ENCODE data around the gene PUM2. TPM values are rescaled to one million over a fixed set of nuclear protein-coding genes. Genes with fewer than 3 reads are reported as not detected.

The PUM2 gene
- total RNA-seq, 1 experiment from 2014 or later = 117 TPM

DNA sequence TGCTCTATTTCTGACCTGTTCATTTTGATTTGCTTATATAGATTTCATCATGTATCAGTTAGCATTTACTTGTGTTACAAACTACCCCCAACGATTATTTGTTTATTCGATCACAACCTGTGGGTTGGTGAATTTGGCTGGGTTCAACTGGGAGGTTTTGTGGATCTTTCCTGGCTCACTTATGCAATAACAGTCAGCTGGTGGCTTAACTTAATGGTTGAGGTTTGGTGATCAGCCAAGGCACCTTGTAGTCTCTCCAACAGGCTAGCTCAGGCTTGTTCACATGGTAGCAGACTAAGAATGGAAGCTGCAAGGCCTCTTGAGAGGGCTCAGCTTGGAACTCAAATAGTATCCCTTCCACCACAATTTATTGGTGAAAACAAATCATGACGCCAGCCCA is 5.4 kb upstream of the PUM2 start:
- Histone ChIP-seq H3K4me3 (ENCODE audit: low read depth, low read length) (no peak overlapping the region), H3K36me3 (ENCODE audit: control insufficient read depth, insufficient read depth, low read length) (no peaks in the 10 kb centered on the region), H3K9me3 (no peaks in the 10 kb centered on the region), H3K27me3 (replicated peaks; ENCODE audit: control insufficient read depth, insufficient read depth, low read length) (no peaks in the 10 kb centered on the region), H3K4me1 (peaks cover 30% of the 10 kb centered on the region)
- Mint-ChIP-seq H3K27ac (ENCODE audit: unreplicated experiment) (no peak overlapping the region), H3K9me3 (ENCODE audit: unreplicated experiment) (no peaks in the 10 kb centered on the region), H3K27me3 (ENCODE audit: insufficient read depth, unreplicated experiment) (no peaks in the 10 kb centered on the region), H3K4me1 (ENCODE audit: low read depth, unreplicated experiment) (no peaks in the 10 kb centered on the region), H3K4me3 (ENCODE audit: unreplicated experiment) (no peak overlapping the region), H3K36me3 (ENCODE audit: insufficient read depth, unreplicated experiment) (no peaks in the 10 kb centered on the region)
- no TSS peak for BruUV-seq (replicated peaks)
- TF ChIP-seq, protein P1, sequence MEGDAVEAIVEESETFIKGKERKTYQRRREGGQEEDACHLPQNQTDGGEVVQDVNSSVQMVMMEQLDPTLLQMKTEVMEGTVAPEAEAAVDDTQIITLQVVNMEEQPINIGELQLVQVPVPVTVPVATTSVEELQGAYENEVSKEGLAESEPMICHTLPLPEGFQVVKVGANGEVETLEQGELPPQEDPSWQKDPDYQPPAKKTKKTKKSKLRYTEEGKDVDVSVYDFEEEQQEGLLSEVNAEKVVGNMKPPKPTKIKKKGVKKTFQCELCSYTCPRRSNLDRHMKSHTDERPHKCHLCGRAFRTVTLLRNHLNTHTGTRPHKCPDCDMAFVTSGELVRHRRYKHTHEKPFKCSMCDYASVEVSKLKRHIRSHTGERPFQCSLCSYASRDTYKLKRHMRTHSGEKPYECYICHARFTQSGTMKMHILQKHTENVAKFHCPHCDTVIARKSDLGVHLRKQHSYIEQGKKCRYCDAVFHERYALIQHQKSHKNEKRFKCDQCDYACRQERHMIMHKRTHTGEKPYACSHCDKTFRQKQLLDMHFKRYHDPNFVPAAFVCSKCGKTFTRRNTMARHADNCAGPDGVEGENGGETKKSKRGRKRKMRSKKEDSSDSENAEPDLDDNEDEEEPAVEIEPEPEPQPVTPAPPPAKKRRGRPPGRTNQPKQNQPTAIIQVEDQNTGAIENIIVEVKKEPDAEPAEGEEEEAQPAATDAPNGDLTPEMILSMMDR (IDR thresholded peaks at IDR 0.05; ENCODE audit: insufficient read depth in 1 of 2, low read depth in 1 of 2, low read length in 1 of 2, severe bottlenecking in 1 of 2, unreplicated experiment in 1 of 2) = no peak
- intact Hi-C loops (cut with micrococcal nuclease; ENCODE audit: unreplicated experiment) = no loop called here
- no peak for DNase-seq
- POLR2A ChIA-PET = no interaction called here
- CTCF ChIA-PET = no interaction called here

DNA sequence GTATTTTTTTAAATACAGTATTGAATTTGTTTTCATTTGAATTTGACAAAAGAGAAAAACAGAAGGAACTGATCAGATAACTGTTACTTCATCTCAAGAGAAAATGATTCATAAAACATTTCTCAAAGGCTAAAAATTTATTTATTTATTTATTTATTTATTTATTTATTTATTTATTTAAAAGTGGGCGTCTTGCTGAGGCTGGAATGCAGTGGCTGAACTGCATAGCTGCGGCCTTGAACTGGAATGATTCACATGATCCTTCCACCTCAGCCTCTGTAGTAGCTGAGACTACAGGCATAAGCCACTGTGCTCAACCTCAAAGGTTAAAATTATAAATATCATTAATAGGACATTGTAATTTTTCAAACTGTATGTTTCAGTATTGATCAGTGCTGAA is 4.5 kb upstream of the PUM2 start:
- Histone ChIP-seq H3K27me3 (replicated peaks; ENCODE audit: control insufficient read depth, insufficient read depth, low read length) (no peaks in the 10 kb centered on the region), H3K9me3 (no peaks in the 10 kb centered on the region), H3K4me3 (ENCODE audit: low read depth, low read length) (no peak overlapping the region), H3K4me1 (peaks cover 30% of the 10 kb centered on the region), H3K36me3 (ENCODE audit: control insufficient read depth, insufficient read depth, low read length) (no peaks in the 10 kb centered on the region)
- TF ChIP-seq, protein P1 (IDR thresholded peaks at IDR 0.05; ENCODE audit: insufficient read depth in 1 of 2, low read depth in 1 of 2, low read length in 1 of 2, severe bottlenecking in 1 of 2, unreplicated experiment in 1 of 2) = no peak
- peaks cover 2% of the 10 kb centered on the region for H3K36me3 Mint-ChIP-seq (ENCODE audit: insufficient read depth, unreplicated experiment)
- no peaks in the 10 kb centered on the region for H3K27me3 Mint-ChIP-seq (ENCODE audit: insufficient read depth, unreplicated experiment)
- H3K9me3 Mint-ChIP-seq (ENCODE audit: unreplicated experiment) = no peaks in the 10 kb centered on the region
- intact Hi-C loops (cut with micrococcal nuclease; ENCODE audit: unreplicated experiment) = no loop called here
- CTCF ChIA-PET = no interaction called here
- H3K4me1 Mint-ChIP-seq (ENCODE audit: low read depth, unreplicated experiment) = no peaks in the 10 kb centered on the region
- POLR2A ChIA-PET = no interaction called here
- BruUV-seq (replicated peaks) = no TSS peak
- DNase-seq = no peak
- no peak overlapping the region for H3K4me3 Mint-ChIP-seq (ENCODE audit: unreplicated experiment)
- no peak overlapping the region for H3K27ac Mint-ChIP-seq (ENCODE audit: unreplicated experiment)

DNA sequence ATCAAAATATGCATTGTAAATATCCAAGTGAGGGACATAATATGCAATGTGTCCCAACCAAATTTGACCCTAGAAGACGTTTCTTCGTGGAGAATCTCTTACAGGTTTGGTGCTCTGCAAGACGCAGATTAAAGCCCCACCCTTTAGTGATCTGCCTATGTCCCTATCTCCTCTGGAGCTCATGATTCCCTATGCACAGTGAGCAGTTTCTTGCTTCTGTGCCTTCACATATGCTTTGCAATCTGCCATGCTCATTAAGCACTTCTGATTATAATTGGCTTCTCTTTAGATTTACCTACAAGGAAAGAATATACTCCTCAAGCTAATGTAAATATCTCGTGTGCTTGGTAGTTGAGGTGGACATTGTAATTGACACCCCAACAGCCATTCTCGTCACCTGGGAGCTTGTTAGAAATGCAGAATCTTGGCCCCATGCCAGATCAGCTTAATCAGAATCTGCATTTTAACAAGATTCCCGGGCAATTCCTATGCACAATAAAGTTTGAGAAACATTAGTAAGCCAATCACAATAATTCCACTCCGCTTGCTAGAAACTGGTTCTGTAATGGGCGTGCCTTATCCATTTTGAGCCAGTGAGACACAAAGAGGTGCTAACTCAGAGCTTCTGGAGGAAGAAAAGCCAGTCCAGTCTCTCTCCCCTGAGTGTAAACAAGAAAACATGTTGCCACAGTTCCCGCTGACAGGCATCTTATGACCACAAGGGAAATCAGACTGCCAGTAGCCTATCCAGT is 2.8 kb upstream of the PUM2 start:
- Mint-ChIP-seq H3K4me3 (ENCODE audit: unreplicated experiment) (no peak overlapping the region), H3K27me3 (ENCODE audit: insufficient read depth, unreplicated experiment) (no peaks in the 10 kb centered on the region), H3K4me1 (ENCODE audit: low read depth, unreplicated experiment) (no peaks in the 10 kb centered on the region), H3K36me3 (ENCODE audit: insufficient read depth, unreplicated experiment) (peaks cover 6% of the 10 kb centered on the region), H3K27ac (ENCODE audit: unreplicated experiment) (no peak overlapping the region), H3K9me3 (ENCODE audit: unreplicated experiment) (no peaks in the 10 kb centered on the region)
- Histone ChIP-seq H3K27me3 (replicated peaks; ENCODE audit: control insufficient read depth, insufficient read depth, low read length) (no peaks in the 10 kb centered on the region), H3K4me3 (ENCODE audit: low read depth, low read length) (no peak overlapping the region), H3K9me3 (no peaks in the 10 kb centered on the region), H3K36me3 (ENCODE audit: control insufficient read depth, insufficient read depth, low read length) (no peaks in the 10 kb centered on the region), H3K4me1 (peaks cover 33% of the 10 kb centered on the region)
- intact Hi-C loops (cut with micrococcal nuclease; ENCODE audit: unreplicated experiment) = no loop called here
- DNase-seq = no peak
- no TSS peak for BruUV-seq (replicated peaks)
- ChIA-PET POLR2A (interaction anchor here (2.4 kb wide), 1 partner anchor 93 kb away, joined by 12 read pairs; the partner anchor contains the start of gene RHOB), CTCF (interaction anchor here (1.2 kb wide), 1 partner anchor 24 kb away, joined by 3 read pairs; no protein-coding TSS in a partner anchor)
- TF ChIP-seq, protein P1 (IDR thresholded peaks at IDR 0.05; ENCODE audit: insufficient read depth in 1 of 2, low read depth in 1 of 2, low read length in 1 of 2, severe bottlenecking in 1 of 2, unreplicated experiment in 1 of 2) = no peak

All from Caco-2 (cell line).